HCT116 (cell line): ENCODE results near the gene DNAL4. TPM values are rescaled to one million over a fixed set of nuclear protein-coding genes. Genes with fewer than 3 reads are reported as not detected.

ENCODE experiments used
- total RNA-seq: library from RNA; stranded (reverse); gene quantifications from one replicate; pipeline ENCODE4 v1.2.1, GENCODE V29; 2021; ENCODE audit not compliant: unreplicated experiment

DNAL4 gene
- total RNA-seq, 1 experiment from 2014 or later = 18.3 TPM

Other genes starting within 250 kb of the DNAL4 start
- 0.89 TPM for gene DMC1, start 224.0 kb downstream of the DNAL4 start, total RNA-seq
- 3.9 TPM for gene FAM227A, start 137.8 kb downstream of the DNAL4 start, total RNA-seq
- gene CBY1, start 137.5 kb downstream of the DNAL4 start, total RNA-seq = 27.6 TPM
- 136 TPM for gene TOMM22, start 112.2 kb downstream of the DNAL4 start, total RNA-seq
- 67.3 TPM for gene JOSD1, start 93.2 kb downstream of the DNAL4 start, total RNA-seq
- 48.2 TPM for gene GTPBP1, start 88.2 kb downstream of the DNAL4 start, total RNA-seq
- gene SUN2, start 38.1 kb downstream of the DNAL4 start, total RNA-seq = 71.6 TPM
- gene NPTXR, start 49.9 kb upstream of the DNAL4 start, total RNA-seq = 12.8 TPM
- gene CBX6, start 78.1 kb upstream of the DNAL4 start, total RNA-seq = 90.0 TPM
- gene APOBEC3A, start 163.5 kb upstream of the DNAL4 start, total RNA-seq = not detected
- gene APOBEC3B, start 188.2 kb upstream of the DNAL4 start, total RNA-seq = 10.3 TPM
- 40.2 TPM for gene APOBEC3C, start 220.1 kb upstream of the DNAL4 start, total RNA-seq
- gene APOBEC3D, start 227.0 kb upstream of the DNAL4 start, total RNA-seq = 3.3 TPM
- 11.1 TPM for gene APOBEC3F, start 246.7 kb upstream of the DNAL4 start, total RNA-seq